PC-9 (cell line): ENCODE data around the gene BSND. TPM values are rescaled to one million over a fixed set of nuclear protein-coding genes. Genes with fewer than 3 reads are reported as not detected.

ENCODE experiments used
- BruUV-seq: library from RNA; stranded (reverse); fragments of 400-500 nt; replicated peaks from 2 replicates; lab custom pipeline; 2021; lab: Mats Ljungman, UMichigan
- CTCF ChIA-PET: fragments of 300-600 bp; sonication (Branson Sonifier 250); formaldehyde crosslinking; loops from one replicate; lab custom pipeline; 2022; ENCODE audit warnings: antibody characterized with exemption; lab: Charles Lee
- POLR2A ChIA-PET: fragments of 300-600 bp; sonication (Branson Sonifier 250); formaldehyde crosslinking; loops from one replicate; lab custom pipeline; 2022; ENCODE audit warnings: antibody characterized with exemption; ENCODE audit not compliant: unreplicated experiment; lab: Charles Lee
- DNase-seq, 2 experiments: peaks; one replicate each; pipeline versions ENCODE4 v3.0.0 to v3.0.0-alpha.2; 2015 to 2022; ENCODE audit warnings: mixed read lengths in 1 of 2
- H2AFZ ChIP-seq: fragments of 200-600 bp; sonication (generic); 2 replicates; pipeline ENCODE4 v1.8.1; 2017; ENCODE audit warnings: antibody characterized with exemption
- H3F3A ChIP-seq: fragments of 200-600 bp; sonication (generic); 2 replicates; pipeline ENCODE4 v1.8.1; 2017; ENCODE audit warnings: antibody characterized with exemption, mild to moderate bottlenecking, low read depth; ENCODE audit not compliant: insufficient read depth
- H3K27ac ChIP-seq: fragments of 200-600 bp; sonication (generic); 2 replicates; pipeline ENCODE4 v1.6.1; 2016; ENCODE audit warnings: mixed run types
- H3K27me3 ChIP-seq: fragments of 200-600 bp; sonication (generic); 2 replicates; pipeline ENCODE4 v1.6.1; 2016; ENCODE audit warnings: low read depth, mixed run types; ENCODE audit not compliant: insufficient read depth
- H3K36me3 ChIP-seq: fragments of 200-600 bp; sonication (generic); 2 replicates; pipeline ENCODE4 v1.6.1; 2016; ENCODE audit warnings: low read depth, mixed run types
- H3K4me1 ChIP-seq: fragments of 200-600 bp; sonication (generic); replicated peaks from 2 replicates; pipeline ENCODE4 v1.6.1; 2016; ENCODE audit warnings: mixed run types; ENCODE audit not compliant: insufficient read depth
- H3K4me2 ChIP-seq: fragments of 200-600 bp; sonication (generic); 2 replicates; pipeline ENCODE4 v1.6.1; 2017; ENCODE audit warnings: mixed run types
- H3K4me3 ChIP-seq: fragments of 200-600 bp; sonication (generic); 2 replicates; pipeline ENCODE4 v1.6.1; 2016; ENCODE audit warnings: mixed run types
- H3K79me2 ChIP-seq: fragments of 200-600 bp; sonication (generic); 2 replicates; pipeline ENCODE4 v1.6.1; 2017; ENCODE audit warnings: low read depth, mixed run types
- H3K9me2 ChIP-seq: fragments of 200-600 bp; sonication (generic); 2 replicates; pipeline ENCODE4 v1.8.1; 2017; ENCODE audit warnings: mild to moderate bottlenecking; ENCODE audit not compliant: insufficient read depth
- H3K9me3 ChIP-seq: fragments of 200-600 bp; sonication (generic); 2 replicates; pipeline ENCODE4 v1.8.1; 2016; ENCODE audit warnings: low read depth; ENCODE audit not compliant: insufficient read depth
- H4K20me1 ChIP-seq: fragments of 200-600 bp; sonication (generic); 2 replicates; pipeline ENCODE4 v1.8.1; 2017; ENCODE audit not compliant: insufficient read depth
- CTCF ChIP-seq: fragments of 200-600 bp; sonication (generic); conservative IDR thresholded peaks from 2 replicates; pipeline ENCODE4 v1.6.1; 2017; ENCODE audit warnings: mixed run types, antibody characterized with exemption, mild to moderate bottlenecking, moderate library complexity
- EZH2 ChIP-seq: fragments of 200-600 bp; sonication (generic); IDR thresholded peaks from 2 replicates; pipeline ENCODE4 v1.8.0; 2017; ENCODE audit warnings: antibody characterized with exemption, low read depth
- intact Hi-C: fragments of 100-400 bp; cut with micrococcal nuclease; formaldehyde crosslinking; loops from one replicate; pipeline ENCODE4 v1.10.0; 2022; ENCODE audit not compliant: unreplicated experiment
- total RNA-seq: library from RNA; stranded (reverse); gene quantifications from 2 replicates; pipeline ENCODE4 v1.2.3, GENCODE V29; 2021

BSND gene
- total RNA-seq, 1 experiment from 2014 or later: 0.09 TPM

- Histone ChIP-seq H3K27me3 (0 out of 2 replicates have a peak, but pooled peaks cover 4% of the 10 kb centered on the region), H3K36me3 (no peaks in the 10 kb centered on the region), H3K4me1 (peaks cover 35% of the 10 kb centered on the region), H3K4me3 (no peak overlapping the region), H3K79me2 (peaks cover 17% of the 10 kb centered on the region), H3F3A (no peaks in the 10 kb centered on the region; the same call in 1 of the 2 replicates), H3K9me3 (no peaks in the 10 kb centered on the region), H4K20me1 (no peaks in the 10 kb centered on the region), H3K27ac (no peak overlapping the region), H3K4me2 (no peak overlapping the region), H2AFZ (no peak overlapping the region), H3K9me2 (no peaks in the 10 kb centered on the region)
- ChIA-PET POLR2A (no interaction called here), CTCF (no interaction called here)
- intact Hi-C loops: no loop called here
- no peak for TF ChIP-seq EZH2
- no peak for TF ChIP-seq CTCF
- no peak for DNase-seq
- no TSS peak for BruUV-seq
These were observed 39.2 kb downstream of the BSND start for GRCh38 chr1:55037733-55038551.

DNA sequence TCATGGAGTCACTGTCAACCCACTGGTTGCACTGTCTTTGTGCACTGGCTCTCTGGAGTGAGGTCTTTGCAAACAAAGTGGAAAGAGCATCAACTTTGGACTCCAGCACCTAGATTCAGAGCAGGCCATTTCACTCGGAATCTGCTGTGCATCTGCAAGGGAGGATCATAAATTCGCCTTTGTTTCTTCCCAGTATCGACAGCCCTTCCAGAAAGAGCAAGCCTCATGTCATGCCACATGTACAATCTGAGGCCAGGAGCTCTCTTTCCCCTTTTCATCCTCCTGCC, 39.8 kb downstream of the BSND start:
- no peaks in the 10 kb centered on the region for H4K20me1 ChIP-seq
- BruUV-seq: no TSS peak
- no peaks in the 10 kb centered on the region for H3K9me2 ChIP-seq
- intact Hi-C loops: no loop called here
- ChIA-PET POLR2A (no interaction called here), CTCF (no interaction called here)
- peaks cover 35% of the 10 kb centered on the region for H3K4me1 ChIP-seq
- 0 out of 2 replicates have a peak, but pooled peaks cover 2% of the 10 kb centered on the region for H3K27me3 ChIP-seq
- H2AFZ ChIP-seq: no peak overlapping the region
- peaks cover 17% of the 10 kb centered on the region for H3K79me2 ChIP-seq
- H3F3A ChIP-seq: no peaks in the 10 kb centered on the region; the same call in 1 of the 2 replicates
- no peaks in the 10 kb centered on the region for H3K9me3 ChIP-seq
- no peak for DNase-seq
- H3K27ac ChIP-seq: no peak overlapping the region
- H3K4me3 ChIP-seq: no peak overlapping the region
- TF ChIP-seq CTCF (no peak), EZH2 (no peak)
- H3K36me3 ChIP-seq: no peaks in the 10 kb centered on the region
- peak overlapping the region; percentile 85 for H3K4me2 ChIP-seq

DNA sequence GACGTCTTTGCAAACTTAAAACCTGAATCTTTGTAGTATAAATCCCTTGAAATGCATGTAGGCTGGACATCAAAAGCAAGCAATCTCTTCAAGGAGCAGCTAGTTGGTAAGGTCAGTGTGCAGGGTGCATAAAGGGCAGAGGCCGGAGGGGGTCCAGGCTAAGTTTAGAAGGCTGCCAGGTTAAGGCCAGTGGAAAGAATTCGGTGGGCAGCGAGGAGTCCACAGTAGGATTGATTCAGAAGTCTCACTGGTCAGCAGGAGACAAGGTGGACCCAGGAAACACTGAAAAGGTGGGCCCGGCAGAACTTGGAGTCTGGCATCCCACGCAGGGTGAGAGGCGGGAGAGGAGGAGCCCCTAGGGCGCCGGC, 40.2 kb downstream of the BSND start:
- Histone ChIP-seq H3K9me3 (no peaks in the 10 kb centered on the region), H3K79me2 (peaks cover 17% of the 10 kb centered on the region), H3K4me2 (peak overlapping the region; percentile 85), H2AFZ (peak overlapping the region; percentile 76), H4K20me1 (no peaks in the 10 kb centered on the region), H3F3A (no peaks in the 10 kb centered on the region; the same call in 1 of the 2 replicates), H3K27me3 (no peaks in the 10 kb centered on the region), H3K9me2 (no peaks in the 10 kb centered on the region), H3K4me3 (peak overlapping the region; percentile 60), H3K36me3 (no peaks in the 10 kb centered on the region), H3K4me1 (peaks cover 35% of the 10 kb centered on the region), H3K27ac (no peak overlapping the region)
- CTCF ChIA-PET: no interaction called here
- DNase-seq: no peak
- POLR2A ChIA-PET: no interaction called here
- TF ChIP-seq CTCF (no peak), EZH2 (no peak)
- BruUV-seq: no TSS peak
- intact Hi-C loops: no loop called here
